SU-DHL-6 (cell line): ENCODE measurements around the gene ATP6AP2.

ENCODE experiments used
- H2AFZ ChIP-seq: fragments of 200-600 bp; sonication (generic); 2 replicates; pipeline ENCODE4 v1.6.1; 2014; ENCODE audit warnings: low read depth, mild to moderate bottlenecking, moderate library complexity, mixed read lengths, antibody characterized with exemption, low read length; ENCODE audit not compliant: severe bottlenecking
- H3F3A ChIP-seq: fragments of 200-600 bp; shearing (Covaris generic); 2 replicates; pipeline ENCODE4 v1.6.0; 2016; ENCODE audit warnings: antibody characterized with exemption, mild to moderate bottlenecking; ENCODE audit not compliant: insufficient read depth
- H3K27ac ChIP-seq: fragments of 200-600 bp; sonication (generic); 2 replicates; pipeline ENCODE4 v1.5.1; 2016; ENCODE audit warnings: low read depth, mild to moderate bottlenecking, low read length, moderate library complexity, mixed read lengths
- H3K27me3 ChIP-seq: fragments of 200-600 bp; sonication (generic), shearing (Covaris generic); 2 replicates; pipeline ENCODE4 v1.6.0; 2014; ENCODE audit warnings: mild to moderate bottlenecking, low read length
- H3K36me3 ChIP-seq: fragments of 200-600 bp; sonication (generic); 2 replicates; pipeline ENCODE4 v1.6.1; 2014; ENCODE audit warnings: mild to moderate bottlenecking, low read length, mixed read lengths
- H3K4me2 ChIP-seq: fragments of 300-600, 200-600 bp; shearing (Covaris generic), sonication (generic); 2 replicates; pipeline ENCODE4 v1.6.0; 2014; ENCODE audit warnings: low read length, low read depth, mild to moderate bottlenecking; ENCODE audit not compliant: poor library complexity, severe bottlenecking
- H3K4me3 ChIP-seq: fragments of 200-600 bp; sonication (generic); 2 replicates; pipeline ENCODE4 v1.5.1; 2014; ENCODE audit warnings: antibody characterized with exemption, low read length, mild to moderate bottlenecking, mixed read lengths; ENCODE audit not compliant: insufficient read depth, poor library complexity, severe bottlenecking
- H3K79me2 ChIP-seq: fragments of 200-600 bp; sonication (generic); 2 replicates; pipeline ENCODE4 v1.6.1; 2014; ENCODE audit warnings: mild to moderate bottlenecking, low read length, moderate library complexity; ENCODE audit not compliant: insufficient read depth
- H3K9ac ChIP-seq: fragments of 200-600 bp; sonication (generic); 2 replicates; pipeline ENCODE4 v1.7.0; 2014; ENCODE audit warnings: mild to moderate bottlenecking, low read length
- H3K9me2 ChIP-seq: fragments of 200-600 bp; sonication (generic); replicated peaks from 2 replicates; pipeline ENCODE4 v1.6.1; 2014; ENCODE audit warnings: low read length; ENCODE audit not compliant: insufficient read depth
- H3K9me3 ChIP-seq: fragments of 200-600 bp; sonication (generic); 2 replicates; pipeline ENCODE4 v1.6.1; 2014; ENCODE audit warnings: low read length, mixed read lengths; ENCODE audit not compliant: insufficient read depth
- H4K20me1 ChIP-seq: fragments of 200-600 bp; sonication (generic); 2 replicates; pipeline ENCODE4 v1.6.1; 2014; ENCODE audit warnings: low read depth, mild to moderate bottlenecking, antibody characterized with exemption, low read length, moderate library complexity, mixed read lengths
- EZH2phosphoT487 ChIP-seq: fragments of 200-600 bp; sonication (generic), shearing (Covaris generic); conservative IDR thresholded peaks from 2 replicates; pipeline ENCODE4 v1.6.1; 2018; ENCODE audit warnings: mild to moderate bottlenecking, antibody characterized with exemption, low read length, moderate library complexity, mixed read lengths
- TF ChIP-seq, protein P1 (sequence below): fragments of 200-600 bp; sonication (generic); IDR thresholded peaks from one replicate; pipeline ENCODE4 v1.5.1; 2017; ENCODE audit warnings: antibody characterized with exemption, mild to moderate bottlenecking, low read length, moderate library complexity; ENCODE audit not compliant: insufficient read depth, poor library complexity, severe bottlenecking

The ATP6AP2 gene

DNA sequence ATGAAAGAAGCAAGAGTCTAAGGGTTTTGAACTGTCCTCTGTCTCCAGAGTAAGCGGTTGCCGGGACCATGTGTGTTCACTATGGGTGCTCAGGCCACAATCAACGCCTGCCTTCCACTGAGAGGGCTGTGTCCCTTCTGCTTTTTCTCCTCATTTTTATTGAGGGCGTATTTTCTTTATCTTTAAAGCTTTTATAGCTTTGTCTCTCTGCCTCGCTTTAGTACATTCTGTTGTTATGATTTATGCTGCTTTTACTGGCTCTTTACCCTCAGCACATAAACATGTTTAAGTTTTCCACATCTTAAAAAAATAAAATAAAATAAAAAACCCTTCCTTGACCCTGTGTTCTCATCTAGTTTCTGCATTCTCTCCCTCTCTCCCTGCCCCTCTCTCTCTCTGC, 42.4 kb upstream of the ATP6AP2 start:
- no peaks in the 10 kb centered on the region for H3K9me2 ChIP-seq
- TF ChIP-seq, protein P1, sequence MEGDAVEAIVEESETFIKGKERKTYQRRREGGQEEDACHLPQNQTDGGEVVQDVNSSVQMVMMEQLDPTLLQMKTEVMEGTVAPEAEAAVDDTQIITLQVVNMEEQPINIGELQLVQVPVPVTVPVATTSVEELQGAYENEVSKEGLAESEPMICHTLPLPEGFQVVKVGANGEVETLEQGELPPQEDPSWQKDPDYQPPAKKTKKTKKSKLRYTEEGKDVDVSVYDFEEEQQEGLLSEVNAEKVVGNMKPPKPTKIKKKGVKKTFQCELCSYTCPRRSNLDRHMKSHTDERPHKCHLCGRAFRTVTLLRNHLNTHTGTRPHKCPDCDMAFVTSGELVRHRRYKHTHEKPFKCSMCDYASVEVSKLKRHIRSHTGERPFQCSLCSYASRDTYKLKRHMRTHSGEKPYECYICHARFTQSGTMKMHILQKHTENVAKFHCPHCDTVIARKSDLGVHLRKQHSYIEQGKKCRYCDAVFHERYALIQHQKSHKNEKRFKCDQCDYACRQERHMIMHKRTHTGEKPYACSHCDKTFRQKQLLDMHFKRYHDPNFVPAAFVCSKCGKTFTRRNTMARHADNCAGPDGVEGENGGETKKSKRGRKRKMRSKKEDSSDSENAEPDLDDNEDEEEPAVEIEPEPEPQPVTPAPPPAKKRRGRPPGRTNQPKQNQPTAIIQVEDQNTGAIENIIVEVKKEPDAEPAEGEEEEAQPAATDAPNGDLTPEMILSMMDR, result no peak
- no peak for TF ChIP-seq EZH2phosphoT487
- H3K27ac ChIP-seq, result no peak overlapping the region
- no peaks in the 10 kb centered on the region for H3K79me2 ChIP-seq
- no peaks in the 10 kb centered on the region for H4K20me1 ChIP-seq
- no peak overlapping the region for H2AFZ ChIP-seq
- no peaks in the 10 kb centered on the region for H3K9me3 ChIP-seq
- H3K36me3 ChIP-seq, result no peaks in the 10 kb centered on the region
- no peak overlapping the region for H3K4me3 ChIP-seq
- no peaks in the 10 kb centered on the region for H3F3A ChIP-seq
- no peak overlapping the region for H3K9ac ChIP-seq
- no peak overlapping the region for H3K4me2 ChIP-seq
- H3K27me3 ChIP-seq, result no peaks in the 10 kb centered on the region

DNA sequence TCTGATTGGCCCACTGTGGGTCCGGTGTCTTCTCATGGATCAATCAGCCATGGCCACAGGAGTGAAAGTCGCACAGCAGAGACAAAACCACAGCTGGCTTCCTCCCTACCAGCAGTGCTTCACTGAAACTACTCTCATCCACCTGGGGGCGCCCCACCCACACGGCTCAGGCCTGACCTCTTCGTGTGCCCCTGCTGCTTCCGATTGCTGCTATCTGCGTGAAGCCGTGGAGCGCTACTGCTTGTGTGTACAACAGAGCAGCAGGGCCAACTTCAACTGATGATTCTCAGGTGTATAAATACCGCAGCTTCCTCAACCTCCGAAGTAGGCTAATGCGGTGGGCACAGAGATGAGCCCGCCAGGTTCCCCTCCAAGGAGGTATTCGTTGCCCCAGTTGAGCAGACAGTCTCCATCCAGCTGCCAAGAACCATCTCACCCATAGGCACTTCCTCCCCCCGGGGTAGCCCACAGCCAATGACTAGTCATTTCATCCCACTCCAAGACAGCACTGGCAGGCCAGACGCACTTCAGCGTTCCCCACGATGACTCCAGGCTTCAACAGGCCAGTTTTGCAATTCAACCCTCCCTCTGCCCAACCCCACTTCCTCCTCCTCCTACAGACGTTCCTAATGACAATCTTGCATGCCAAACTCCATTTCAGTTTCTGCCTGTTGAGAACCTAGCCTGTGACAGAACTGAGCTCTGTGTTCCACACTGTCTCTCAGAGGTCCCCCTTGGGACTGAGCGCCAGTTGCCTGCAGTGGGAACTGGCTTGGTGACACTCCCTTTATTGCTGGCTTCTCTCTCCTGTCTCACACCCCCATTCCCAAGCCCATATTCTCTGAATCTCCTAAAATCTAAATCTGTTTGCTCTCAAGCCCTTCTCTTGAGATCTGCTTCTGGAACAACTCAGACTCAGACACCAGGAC, 41.3 kb upstream of the ATP6AP2 start:
- H3K9me3 ChIP-seq, result no peaks in the 10 kb centered on the region
- no peaks in the 10 kb centered on the region for H3K9me2 ChIP-seq
- TF ChIP-seq, protein P1, result peak; percentile 13
- TF ChIP-seq EZH2phosphoT487, result no peak
- no peaks in the 10 kb centered on the region for H3K36me3 ChIP-seq
- no peaks in the 10 kb centered on the region for H3K27me3 ChIP-seq
- no peaks in the 10 kb centered on the region for H4K20me1 ChIP-seq
- no peak overlapping the region for H3K27ac ChIP-seq
- H3K4me3 ChIP-seq, result no peak overlapping the region
- H3K79me2 ChIP-seq, result no peaks in the 10 kb centered on the region
- no peaks in the 10 kb centered on the region for H3F3A ChIP-seq
- H3K4me2 ChIP-seq, result no peak overlapping the region
- no peak overlapping the region for H3K9ac ChIP-seq
- H2AFZ ChIP-seq, result no peak overlapping the region

GRCh38 chrX:40542208-40542607, 38.6 kb upstream of the ATP6AP2 start:
- Histone ChIP-seq H3K79me2 (no peaks in the 10 kb centered on the region), H3K9ac (no peak overlapping the region), H3K27ac (no peak overlapping the region), H3K36me3 (no peaks in the 10 kb centered on the region), H3K4me2 (no peak overlapping the region), H2AFZ (no peak overlapping the region), H3K9me2 (no peaks in the 10 kb centered on the region), H3K27me3 (no peaks in the 10 kb centered on the region), H3K9me3 (no peaks in the 10 kb centered on the region), H3F3A (no peaks in the 10 kb centered on the region), H3K4me3 (no peak overlapping the region), H4K20me1 (no peaks in the 10 kb centered on the region)
- TF ChIP-seq EZH2phosphoT487, result no peak
- TF ChIP-seq, protein P1, result no peak
